AG09319 (cell line): ENCODE measurements around the gene PTPRZ1.

Experiments used
- DNase-seq: peaks from one replicate; pipeline ENCODE4 v3.0.0-alpha.2; 2010; ENCODE audit warnings: low read depth; ENCODE audit errors: extremely low read depth
- CTCF ChIP-seq: IDR thresholded peaks from 2 replicates; pipeline ENCODE4 v1.5.1; 2011; ENCODE audit warnings: low read depth, mild to moderate bottlenecking, inconsistent platforms, low read length, moderate library complexity

PTPRZ1 gene

GRCh38 chr7:122014697-122015096 is 141.7 kb downstream of the PTPRZ1 start:
- no peak for TF ChIP-seq CTCF
- no peak for DNase-seq

GRCh38 chr7:122018032-122018431 is 145.1 kb downstream of the PTPRZ1 start:
- DNase-seq, result no peak
- no peak for TF ChIP-seq CTCF

GRCh38 chr7:122027058-122027457 is 154.1 kb downstream of the PTPRZ1 start:
- TF ChIP-seq CTCF, result no peak
- DNase-seq, result no peak

GRCh38 chr7:122033641-122034040 is 160.7 kb downstream of the PTPRZ1 start:
- no peak for TF ChIP-seq CTCF
- DNase-seq, result no peak

- TF ChIP-seq CTCF, result no peak
- no peak for DNase-seq
Observed at GRCh38 chr7:122035876-122036275, 162.9 kb downstream of the PTPRZ1 start.

- TF ChIP-seq CTCF, result no peak
- no peak for DNase-seq
Observed at GRCh38 chr7:122038134-122038533, 165.2 kb downstream of the PTPRZ1 start.

- DNase-seq, result no peak
- no peak for TF ChIP-seq CTCF
Observed at GRCh38 chr7:122038904-122039303, 165.9 kb downstream of the PTPRZ1 start.
